ENCODE data around the gene RBBP9.
A peak's percentile ranks its signal among the peaks of the same experiment; 100 is the strongest.
"Not testable (repeated sequence)": the region's sequence is repeated elsewhere in the genome, so short reads cannot be mapped to it uniquely, and the experiment has no call there.

Gene RBBP9

GRCh38 chr20:18496740-18497592, at the start of gene RBBP9:
Gene RBBP9, minus strand, starts transcription at chr20:18497225. Its CDS starts 58 bp downstream, at chr20:18497167.
- DNase-seq = peak; percentile 81

- DNase-seq = no peak
Observed at GRCh38 chr20:18545566-18545965, 48.5 kb upstream of the RBBP9 start.

- no peak for DNase-seq
Observed at GRCh38 chr20:18543932-18544331, 46.9 kb upstream of the RBBP9 start.

GRCh38 chr20:18543216-18543615, 46.2 kb upstream of the RBBP9 start:
- no peak for DNase-seq

- DNase-seq = no peak
Observed at GRCh38 chr20:18541741-18542140, 44.7 kb upstream of the RBBP9 start.

GRCh38 chr20:18537651-18538050, 40.6 kb upstream of the RBBP9 start:
- no peak for DNase-seq

GRCh38 chr20:18533978-18534644, 37.1 kb upstream of the RBBP9 start:
- no peak for DNase-seq

GRCh38 chr20:18533491-18533890, 36.5 kb upstream of the RBBP9 start:
- DNase-seq = no peak

GRCh38 chr20:18532626-18533025, 35.6 kb upstream of the RBBP9 start:
- no peak for DNase-seq

GRCh38 chr20:18529041-18529440, 32.0 kb upstream of the RBBP9 start:
- no peak for DNase-seq

- DNase-seq = no peak
Observed at GRCh38 chr20:18527836-18528235, 30.8 kb upstream of the RBBP9 start.

- DNase-seq = no peak
Observed at GRCh38 chr20:18527339-18527738, 30.3 kb upstream of the RBBP9 start.

- DNase-seq = not testable (repeated sequence)
Observed at GRCh38 chr20:18526761-18527160, 29.7 kb upstream of the RBBP9 start.

GRCh38 chr20:18524646-18525045, 27.6 kb upstream of the RBBP9 start:
- no peak for DNase-seq

GRCh38 chr20:18523066-18523465, 26.0 kb upstream of the RBBP9 start:
- no peak for DNase-seq

GRCh38 chr20:18522066-18522465, 25.0 kb upstream of the RBBP9 start:
- not testable (repeated sequence) for DNase-seq

- no peak for DNase-seq
Observed at GRCh38 chr20:18515973-18516372, 18.9 kb upstream of the RBBP9 start.

GRCh38 chr20:18514127-18514526, 17.1 kb upstream of the RBBP9 start:
- DNase-seq = no peak

GRCh38 chr20:18513208-18513607, 16.2 kb upstream of the RBBP9 start:
- no peak for DNase-seq

- DNase-seq = no peak
Observed at GRCh38 chr20:18511571-18511970, 14.5 kb upstream of the RBBP9 start.

- DNase-seq = peak; percentile 99
Observed at GRCh38 chr20:18507218-18508191, 10.5 kb upstream of the RBBP9 start, which contains the start of gene SEC23B. Gene SEC23B, plus strand, starts transcription at chr20:18507940. Its CDS starts 2,896 bp downstream, at chr20:18510836.

GRCh38 chr20:18506744-18507143, 9.7 kb upstream of the RBBP9 start:
- no peak for DNase-seq

GRCh38 chr20:18504479-18505060, 7.5 kb upstream of the RBBP9 start:
- DNase-seq = no peak

All from CD4-positive, alpha-beta T cell treated with Interleukin-17A for 1 hour (primary cell).